OCI-LY3 (cell line): ENCODE results near the gene ADARB2.

Experiments
- H2AFZ ChIP-seq: fragments of 200-600, 300-600 bp; shearing (Covaris generic); 2 replicates; pipeline ENCODE4 v1.6.0; 2014; ENCODE audit warnings: antibody characterized with exemption, low read depth, low read length
- H3K27ac ChIP-seq: fragments of 200-600, 300-600 bp; sonication (generic); 2 replicates; pipeline ENCODE4 v1.5.1; 2014; ENCODE audit warnings: mild to moderate bottlenecking, low read length, moderate library complexity, mixed read lengths
- H3K27me3 ChIP-seq: fragments of 200-600, 300-600 bp; sonication (generic); 2 replicates; pipeline ENCODE4 v1.6.1; 2014; ENCODE audit warnings: low read depth, low read length, mixed read lengths
- H3K36me3 ChIP-seq: fragments of 200-600, 300-600 bp; sonication (generic); replicated peaks from 2 replicates; pipeline ENCODE3; 2014; ENCODE audit warnings: low read depth, low read length, mixed read lengths
- H3K4me1 ChIP-seq: fragments of 300-600, 200-600 bp; sonication (generic); 2 replicates; pipeline ENCODE4 v1.6.1; 2014; ENCODE audit warnings: low read length, mixed read lengths
- H3K4me2 ChIP-seq: fragments of 200-600, 300-600 bp; sonication (generic); 2 replicates; pipeline ENCODE4 v1.6.1; 2014; ENCODE audit warnings: low read length, mixed read lengths
- H3K4me3 ChIP-seq: fragments of 300-600, 200-600 bp; sonication (generic); 2 replicates; pipeline ENCODE4 v1.5.1; 2014; ENCODE audit warnings: antibody characterized with exemption, mild to moderate bottlenecking, low read length, moderate library complexity
- H3K79me2 ChIP-seq: fragments of 300-600, 200-600 bp; shearing (Covaris generic); 2 replicates; pipeline ENCODE4 v1.6.1; 2014; ENCODE audit warnings: mild to moderate bottlenecking, low read length, mixed read lengths
- H3K9ac ChIP-seq: fragments of 300-600, 200-600 bp; shearing (Covaris generic); 2 replicates; pipeline ENCODE4 v1.6.0; 2014; ENCODE audit warnings: mild to moderate bottlenecking, low read length, moderate library complexity
- H3K9me3 ChIP-seq: fragments of 200-600, 300-600 bp; shearing (Covaris generic); 2 replicates; pipeline ENCODE4 v1.6.1; 2014; ENCODE audit warnings: low read length, mixed read lengths; ENCODE audit not compliant: insufficient read depth
- H4K20me1 ChIP-seq: fragments of 200-600, 300-600 bp; sonication (generic); 2 replicates; pipeline ENCODE4 v1.6.1; 2016; ENCODE audit warnings: low read length, mixed read lengths; ENCODE audit not compliant: insufficient read depth
- CTCF ChIP-seq: fragments of 200-600, 300-600 bp; sonication (generic); IDR thresholded peaks from 2 replicates; pipeline ENCODE4 v1.5.1; 2014; ENCODE audit warnings: antibody characterized with exemption, low read length, low read depth
- EZH2phosphoT487 ChIP-seq: fragments of 200-600 bp; shearing (Covaris generic); IDR thresholded peaks from 2 replicates; pipeline ENCODE4 v1.6.1; 2018; ENCODE audit warnings: antibody characterized with exemption, mixed run types, low read depth

The ADARB2 gene

GRCh38 chr10:1182280-1183032, 554.9 kb downstream of the ADARB2 start:
- Histone ChIP-seq H3K4me3 (no peak overlapping the region), H3K36me3 (no peaks in the 10 kb centered on the region), H3K79me2 (no peaks in the 10 kb centered on the region), H3K4me1 (no peaks in the 10 kb centered on the region), H3K27ac (no peak overlapping the region), H3K9me3 (no peaks in the 10 kb centered on the region), H2AFZ (no peak overlapping the region), H3K9ac (no peak overlapping the region), H3K4me2 (no peak overlapping the region), H3K27me3 (no peaks in the 10 kb centered on the region), H4K20me1 (no peaks in the 10 kb centered on the region)
- no peak for TF ChIP-seq CTCF
- no peak for TF ChIP-seq EZH2phosphoT487

GRCh38 chr10:1180836-1181235, 556.5 kb downstream of the ADARB2 start:
- H3K27me3 ChIP-seq: no peaks in the 10 kb centered on the region
- no peaks in the 10 kb centered on the region for H3K9me3 ChIP-seq
- H3K36me3 ChIP-seq: no peaks in the 10 kb centered on the region
- no peak overlapping the region for H3K4me3 ChIP-seq
- H3K4me2 ChIP-seq: no peak overlapping the region
- no peaks in the 10 kb centered on the region for H3K4me1 ChIP-seq
- H3K79me2 ChIP-seq: no peaks in the 10 kb centered on the region
- no peak overlapping the region for H3K27ac ChIP-seq
- TF ChIP-seq CTCF (no peak), EZH2phosphoT487 (no peak)
- no peak overlapping the region for H3K9ac ChIP-seq
- H2AFZ ChIP-seq: no peak overlapping the region
- H4K20me1 ChIP-seq: no peaks in the 10 kb centered on the region

DNA sequence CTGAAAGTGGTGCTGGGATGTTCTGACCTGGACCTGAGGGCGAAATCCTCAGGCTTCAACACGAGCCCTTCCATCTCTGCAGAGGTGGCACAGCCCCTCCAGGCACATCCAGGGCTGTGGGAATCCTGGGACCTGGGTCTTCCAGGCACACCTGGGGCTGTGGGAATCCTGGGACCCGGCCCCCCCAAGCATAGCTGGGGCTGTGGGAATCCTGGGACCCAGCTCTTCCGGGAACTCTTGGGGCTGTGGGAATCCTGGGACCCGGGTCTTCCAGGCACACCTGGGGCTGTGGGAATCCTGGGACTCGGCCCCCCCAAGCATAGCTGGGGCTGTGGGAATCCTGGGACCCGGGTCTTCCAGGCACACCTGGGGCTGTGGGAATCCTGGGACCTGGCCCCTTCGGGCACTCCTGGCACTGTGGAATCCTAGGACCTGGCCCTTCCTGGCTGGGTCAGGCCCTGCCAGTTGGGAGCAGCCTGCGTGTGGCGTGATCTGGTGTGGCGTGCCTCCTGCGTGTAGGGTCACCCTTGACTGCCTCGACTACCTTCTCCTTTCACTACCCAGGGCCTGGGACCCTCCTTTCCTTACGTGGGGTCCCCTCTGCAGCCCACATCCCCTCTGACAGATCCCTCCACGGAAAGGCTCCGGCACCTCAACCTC, 557.1 kb downstream of the ADARB2 start:
- H3K4me2 ChIP-seq: no peak overlapping the region
- TF ChIP-seq EZH2phosphoT487 (no peak), CTCF (no peak)
- H4K20me1 ChIP-seq: no peaks in the 10 kb centered on the region
- H3K27me3 ChIP-seq: no peaks in the 10 kb centered on the region
- H3K4me1 ChIP-seq: no peaks in the 10 kb centered on the region
- H2AFZ ChIP-seq: no peak overlapping the region
- no peak overlapping the region for H3K4me3 ChIP-seq
- no peak overlapping the region for H3K9ac ChIP-seq
- H3K36me3 ChIP-seq: no peaks in the 10 kb centered on the region
- no peak overlapping the region for H3K27ac ChIP-seq
- no peaks in the 10 kb centered on the region for H3K79me2 ChIP-seq
- no peaks in the 10 kb centered on the region for H3K9me3 ChIP-seq

- Histone ChIP-seq H3K79me2 (no peaks in the 10 kb centered on the region), H3K4me2 (no peak overlapping the region), H2AFZ (no peak overlapping the region), H3K36me3 (no peaks in the 10 kb centered on the region), H3K27ac (no peak overlapping the region), H4K20me1 (no peaks in the 10 kb centered on the region), H3K4me3 (no peak overlapping the region), H3K27me3 (no peaks in the 10 kb centered on the region), H3K4me1 (no peaks in the 10 kb centered on the region), H3K9ac (no peak overlapping the region), H3K9me3 (no peaks in the 10 kb centered on the region)
- TF ChIP-seq EZH2phosphoT487: no peak
- TF ChIP-seq CTCF: no peak
These were observed 557.8 kb downstream of the ADARB2 start for GRCh38 chr10:1179346-1180070.
